HEK293T (cell line): ENCODE data around the gene INSRR.

Experiments
- CTCF ChIA-PET: fragments of 350-600 bp; formaldehyde crosslinking; extraction: SDS; loops from one replicate; lab custom pipeline; 2021; ENCODE audit warnings: antibody characterized with exemption, inconsistent platforms; lab: Yijun Ruan, JAX
- POLR2A ChIA-PET: fragments of 350-600 bp; formaldehyde crosslinking; extraction: SDS; loops from one replicate; lab custom pipeline; 2020; ENCODE audit warnings: antibody characterized with exemption, inconsistent platforms; lab: Yijun Ruan, JAX
- DNase-seq: peaks from one replicate; pipeline ENCODE4 v3.0.0; 2012; ENCODE audit warnings: mixed read lengths; ENCODE audit errors: extremely low spot score
- ARNT ChIP-seq: fragments of 450-650 bp; IDR thresholded peaks from 2 replicates; pipeline ENCODE4 v1.6.1; 2017; ENCODE audit warnings: mild to moderate bottlenecking
- BHLHE40 ChIP-seq: fragments of 450-650 bp; IDR thresholded peaks from 2 replicates; pipeline ENCODE4 v1.6.1; 2016; ENCODE audit warnings: mild to moderate bottlenecking, moderate library complexity, borderline replicate concordance
- CTBP1 ChIP-seq: fragments of 450-650 bp; IDR thresholded peaks from 2 replicates; pipeline ENCODE4 v1.6.1; 2016; ENCODE audit warnings: borderline replicate concordance
- ELF4 ChIP-seq: fragments of 450-650 bp; IDR thresholded peaks from 2 replicates; pipeline ENCODE4 v1.6.1; 2017; ENCODE audit warnings: antibody characterized with exemption
- FOXA1 ChIP-seq: fragments of 450-650 bp; IDR thresholded peaks from 2 replicates; pipeline ENCODE4 v1.6.1; 2016; ENCODE audit warnings: mild to moderate bottlenecking
- FOXK2 ChIP-seq: fragments of 450-650 bp; IDR thresholded peaks from 2 replicates; pipeline ENCODE4 v1.6.1; 2016; ENCODE audit warnings: mild to moderate bottlenecking
- FOXM1 ChIP-seq: fragments of 450-650 bp; IDR thresholded peaks from 2 replicates; pipeline ENCODE4 v1.6.1; 2017; ENCODE audit warnings: mild to moderate bottlenecking, borderline replicate concordance
- HDGF ChIP-seq: fragments of 450-650 bp; IDR thresholded peaks from 2 replicates; pipeline ENCODE4 v1.6.1; 2017; ENCODE audit warnings: antibody characterized with exemption, borderline replicate concordance
- L3MBTL2 ChIP-seq: fragments of 450-650 bp; conservative IDR thresholded peaks from 2 replicates; pipeline ENCODE4 v1.6.1; 2016; ENCODE audit warnings: mild to moderate bottlenecking
- LEF1 ChIP-seq: fragments of 450-650 bp; IDR thresholded peaks from 2 replicates; pipeline ENCODE4 v1.6.1; 2017; ENCODE audit warnings: mild to moderate bottlenecking, borderline replicate concordance
- NFRKB ChIP-seq: fragments of 450-650 bp; IDR thresholded peaks from 2 replicates; pipeline ENCODE4 v1.6.1; 2016; ENCODE audit warnings: mild to moderate bottlenecking, moderate library complexity
- SP1 ChIP-seq: fragments of 450-650 bp; IDR thresholded peaks from 2 replicates; pipeline ENCODE4 v1.6.1; 2017
- SUZ12 ChIP-seq: fragments of 450-650 bp; IDR thresholded peaks from 2 replicates; pipeline ENCODE4 v1.6.1; 2016; ENCODE audit warnings: mild to moderate bottlenecking
- TARDBP ChIP-seq: fragments of 450-650 bp; IDR thresholded peaks from 2 replicates; pipeline ENCODE4 v1.6.1; 2016
- ZNF384 ChIP-seq: fragments of 450-650 bp; IDR thresholded peaks from 2 replicates; pipeline ENCODE4 v1.6.1; 2016
- TF ChIP-seq, protein P1 (sequence below): fragments of 450-650 bp; IDR thresholded peaks from 2 replicates; pipeline ENCODE4 v1.6.1; 2016

INSRR gene

GRCh38 chr1:156858959-156859522 is at the start of gene INSRR:
INSRR (minus strand) TSS chr1:156859117; CDS start chr1:156858621, 496 bp downstream.
- DNase-seq = no peak
- no peak for TF ChIP-seq HDGF
- TF ChIP-seq, protein P1, sequence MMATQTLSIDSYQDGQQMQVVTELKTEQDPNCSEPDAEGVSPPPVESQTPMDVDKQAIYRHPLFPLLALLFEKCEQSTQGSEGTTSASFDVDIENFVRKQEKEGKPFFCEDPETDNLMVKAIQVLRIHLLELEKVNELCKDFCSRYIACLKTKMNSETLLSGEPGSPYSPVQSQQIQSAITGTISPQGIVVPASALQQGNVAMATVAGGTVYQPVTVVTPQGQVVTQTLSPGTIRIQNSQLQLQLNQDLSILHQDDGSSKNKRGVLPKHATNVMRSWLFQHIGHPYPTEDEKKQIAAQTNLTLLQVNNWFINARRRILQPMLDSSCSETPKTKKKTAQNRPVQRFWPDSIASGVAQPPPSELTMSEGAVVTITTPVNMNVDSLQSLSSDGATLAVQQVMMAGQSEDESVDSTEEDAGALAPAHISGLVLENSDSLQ = no peak
- no peak for TF ChIP-seq FOXA1
- no peak for TF ChIP-seq FOXK2
- no peak for TF ChIP-seq ARNT
- POLR2A ChIA-PET = interaction anchor here (1.5 to 2.3 kb wide), 4 partner anchors 18 to 131 kb away, joined by 3 to 23 read pairs (median 7); partner anchors contain the start of genes ISG20L2, METTL25B and PRCC
- CTCF ChIA-PET = interaction anchor here (0.6 to 4.4 kb wide), 14 partner anchors 11 to 403 kb away, joined by 3 to 62 read pairs (median 12); partner anchors contain the start of genes ISG20L2 and METTL25B

GRCh38 chr1:156908541-156908940 is 49.6 kb upstream of the INSRR start:
- ChIA-PET POLR2A (no interaction called here), CTCF (interaction anchor here (1.1 kb wide), 1 partner anchor 219 kb away, joined by 3 read pairs; no protein-coding TSS in a partner anchor)
- no peak for DNase-seq
- TF ChIP-seq LEF1 = no peak
- TF ChIP-seq TARDBP = no peak
- no peak for TF ChIP-seq HDGF
- TF ChIP-seq, protein P1 = no peak
- TF ChIP-seq FOXA1 = no peak
- no peak for TF ChIP-seq ARNT
- no peak for TF ChIP-seq CTBP1
- TF ChIP-seq SUZ12 = no peak
- TF ChIP-seq L3MBTL2 = no peak

GRCh38 chr1:156906206-156906906 is 47.4 kb upstream of the INSRR start:
- TF ChIP-seq SP1 (no peak), FOXK2 (no peak), SUZ12 (no peak), TARDBP (no peak), CTBP1 (no peak), ZNF384 (no peak), ARNT (no peak), HDGF (no peak), ELF4 (no peak), FOXA1 (no peak), LEF1 (no peak), FOXM1 (no peak), L3MBTL2 (no peak), NFRKB (no peak), BHLHE40 (no peak)
- TF ChIP-seq, protein P1 = no peak
- no peak for DNase-seq
- CTCF ChIA-PET = no interaction called here
- POLR2A ChIA-PET = no interaction called here

DNA sequence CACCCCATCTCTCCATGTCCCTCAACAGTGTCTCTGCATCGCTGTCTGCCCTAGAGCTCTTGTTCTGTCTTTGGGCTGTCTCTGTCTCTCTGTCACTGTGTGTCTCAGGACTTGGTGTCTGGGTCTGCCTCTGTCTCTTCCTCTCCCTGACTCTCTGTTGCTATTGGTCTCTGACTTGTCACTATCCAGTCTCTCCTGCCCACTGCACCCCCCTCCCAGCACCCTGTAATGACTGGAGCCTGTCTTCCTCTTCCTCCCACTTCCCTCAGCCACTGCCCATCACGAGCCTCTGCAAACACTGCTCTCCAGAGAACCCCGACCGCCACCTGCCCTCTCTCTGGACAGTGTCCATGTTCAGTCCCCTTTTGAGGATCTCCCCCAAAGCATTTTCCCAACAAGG is 46.7 kb upstream of the INSRR start:
- no peak for TF ChIP-seq CTBP1
- TF ChIP-seq, protein P1 = no peak
- no peak for TF ChIP-seq FOXK2
- TF ChIP-seq TARDBP = no peak
- no peak for TF ChIP-seq ARNT
- TF ChIP-seq ELF4 = no peak
- no peak for DNase-seq
- ChIA-PET CTCF (no interaction called here), POLR2A (no interaction called here)

- CTCF ChIA-PET = no interaction called here
- DNase-seq = no peak
- POLR2A ChIA-PET = no interaction called here
- no peak for TF ChIP-seq L3MBTL2
- no peak for TF ChIP-seq HDGF
- TF ChIP-seq ELF4 = no peak
- TF ChIP-seq SUZ12 = no peak
- no peak for TF ChIP-seq BHLHE40
- no peak for TF ChIP-seq CTBP1
- TF ChIP-seq TARDBP = no peak
- TF ChIP-seq ARNT = no peak
- no peak for TF ChIP-seq FOXM1
- no peak for TF ChIP-seq FOXA1
- no peak for TF ChIP-seq LEF1
- TF ChIP-seq, protein P1 = no peak
- TF ChIP-seq SP1 = no peak
- TF ChIP-seq ZNF384 = no peak
- TF ChIP-seq NFRKB = no peak
Measured at GRCh38 chr1:156905176-156905575, 46.3 kb upstream of the INSRR start.
